Thymus (tissue), 11 donors: ENCODE data around the gene PROC. TPM values are rescaled to one million over a fixed set of nuclear protein-coding genes. Genes with fewer than 3 reads are reported as not detected.
"Not testable (repeated sequence)": the region's sequence is repeated elsewhere in the genome, so short reads cannot be mapped to it uniquely, and the experiment has no call there.

Experiments
- DNase-seq, 9 donors: peaks; one replicate each; pipeline ENCODE4 v3.0.0-alpha.2; 2013; ENCODE audit warnings: low spot score in 9 of 9, low read depth in 6 of 9, missing footprints in 1 of 9
- H3K27ac ChIP-seq, 2 donors: one replicate each; pipeline ENCODE4 v1.5.1; 2013; ENCODE audit warnings: control low read depth in 1 of 2, low read depth in 1 of 2, low read length in 1 of 2, mild to moderate bottlenecking in 1 of 2, moderate library complexity in 1 of 2
- H3K27me3 ChIP-seq, 2 donors: one replicate each; pipeline ENCODE4 v1.5.1; 2013; ENCODE audit warnings: low read length in 1 of 2; ENCODE audit not compliant: control insufficient read depth in 2 of 2, insufficient read depth in 1 of 2
- H3K36me3 ChIP-seq, 2 donors: one replicate each; pipeline ENCODE4 v1.5.1; 2013; ENCODE audit warnings: low read length in 1 of 2, mild to moderate bottlenecking in 1 of 2, moderate library complexity in 1 of 2; ENCODE audit not compliant: control insufficient read depth in 2 of 2, insufficient read depth in 2 of 2
- H3K4me1 ChIP-seq, 2 donors: one replicate each; pipeline ENCODE4 v1.5.1; 2013; ENCODE audit warnings: low read length in 2 of 2; ENCODE audit not compliant: control insufficient read depth in 2 of 2, insufficient read depth in 2 of 2
- H3K4me3 ChIP-seq, 2 donors: one replicate each; pipeline ENCODE4 v1.5.1; 2013; ENCODE audit warnings: low read length in 2 of 2, control low read depth in 1 of 2, mild to moderate bottlenecking in 1 of 2
- H3K9me3 ChIP-seq, 2 donors: one replicate each; pipeline ENCODE4 v1.5.1; 2013; ENCODE audit warnings: low read length in 1 of 2, mild to moderate bottlenecking in 1 of 2; ENCODE audit not compliant: control insufficient read depth in 2 of 2, insufficient read depth in 1 of 2
- WGBS: extraction: QIAGEN DNeasy Blood & Tissue Kit; methylation state at CpG from one replicate; pipeline ENCODE4 v1.1.7; 2013; 5-methylcytosine and 5-hydroxymethylcytosine counted together
- polyA plus RNA-seq: library from polyadenylated mRNA; stranded (reverse); fragments of 200-250 nt; gene quantifications from one replicate; pipeline ENCODE4 v1.2.3, GENCODE V29; 2013
- total RNA-seq: library from RNA; stranded (reverse); fragments of 120-200 nt; gene quantifications from one replicate; pipeline ENCODE4 v1.2.4, GENCODE V29; 2013
- donor health status: healthy.

The PROC gene
- total and polyA plus RNA-seq, 2 donors, result 0.71 to 2.5 TPM

DNA sequence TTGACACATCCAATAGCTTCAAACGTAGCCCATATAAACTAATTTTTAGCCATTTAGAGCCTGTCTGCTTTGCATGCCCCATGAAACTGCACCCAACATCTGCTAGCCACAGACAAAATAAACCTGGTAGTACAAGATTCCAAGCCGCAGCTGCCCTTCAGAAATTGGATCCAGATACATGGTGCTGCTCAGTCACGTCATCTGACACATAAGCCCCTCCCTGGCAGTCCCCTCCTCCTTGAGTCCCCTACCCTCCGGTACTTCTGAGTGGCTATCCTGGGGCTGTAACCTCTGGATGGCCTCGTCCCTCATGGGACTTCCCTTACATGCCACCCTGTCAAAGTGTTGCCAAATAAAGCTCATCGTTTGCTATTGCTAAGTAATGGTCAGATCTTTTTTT is 33.8 kb downstream of the PROC start:
- no peak for DNase-seq
- WGBS, result 96% methylated on average over 6 of the region's 6 CpGs

DNA sequence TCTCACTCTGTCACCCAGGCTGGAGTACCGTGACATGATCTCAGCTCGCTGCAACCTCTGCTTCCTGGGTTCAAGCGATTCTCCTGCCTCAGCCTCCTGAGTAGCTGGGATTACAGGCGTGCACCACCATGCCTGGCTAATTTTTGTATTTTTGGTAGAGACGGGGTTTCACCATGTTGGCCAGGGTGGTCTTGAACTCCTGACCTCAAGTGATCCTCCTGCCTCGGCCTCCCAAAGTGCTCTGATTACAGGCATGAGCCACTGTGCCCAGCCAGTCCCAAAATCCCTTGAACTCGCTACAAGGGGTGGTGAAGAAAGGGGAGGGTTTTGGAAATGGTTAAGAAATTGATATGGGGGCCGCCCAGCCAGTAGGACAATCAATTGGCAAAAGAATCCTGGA is 34.2 kb downstream of the PROC start:
- DNase-seq, H3K36me3 ChIP-seq: not testable (repeated sequence)
- WGBS, result 95% methylated on average over 8 of the region's 8 CpGs

More for the DNA sequence above, 33.8 kb downstream of the PROC start:
- H3K27me3 ChIP-seq, result no peaks in the 10 kb centered on the region
- H3K9me3 ChIP-seq, result no peaks in the 10 kb centered on the region
- H3K4me3 ChIP-seq, result no peak overlapping the region
- no peaks in the 10 kb centered on the region for H3K4me1 ChIP-seq
- no peak overlapping the region for H3K27ac ChIP-seq
- no peaks in the 10 kb centered on the region for H3K36me3 ChIP-seq

DNA sequence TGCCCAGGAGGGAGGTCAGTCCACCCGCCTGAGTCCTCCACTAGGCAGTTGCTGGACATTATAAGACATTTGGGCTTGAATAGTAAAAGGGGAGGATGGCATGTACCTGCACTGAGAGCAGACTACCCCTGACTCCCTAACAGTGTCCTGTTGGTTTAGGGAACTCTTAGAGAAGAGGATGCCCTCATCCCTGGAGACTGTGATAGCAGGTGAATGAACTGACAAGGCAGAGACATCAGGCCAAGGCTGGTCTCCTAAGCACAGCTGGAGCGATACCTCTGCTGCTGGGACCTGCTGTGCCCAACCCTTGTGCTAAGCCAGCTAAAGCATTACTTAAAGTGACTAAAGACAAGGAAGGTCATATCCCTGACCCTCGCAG is 34.8 kb downstream of the PROC start:
- no peaks in the 10 kb centered on the region for H3K27me3 ChIP-seq
- no peaks in the 10 kb centered on the region for H3K36me3 ChIP-seq
- no peak overlapping the region for H3K27ac ChIP-seq
- no peaks in the 10 kb centered on the region for H3K9me3 ChIP-seq
- no peaks in the 10 kb centered on the region for H3K4me1 ChIP-seq
- no peak overlapping the region for H3K4me3 ChIP-seq
- DNase-seq, result no peak
- WGBS, result 96% methylated on average over 3 of the region's 3 CpGs

More for the DNA sequence above, 34.2 kb downstream of the PROC start:
- not testable (repeated sequence) for H3K27me3 ChIP-seq, H3K4me1 ChIP-seq, H3K27ac ChIP-seq, H3K4me3 ChIP-seq, H3K9me3 ChIP-seq

DNA sequence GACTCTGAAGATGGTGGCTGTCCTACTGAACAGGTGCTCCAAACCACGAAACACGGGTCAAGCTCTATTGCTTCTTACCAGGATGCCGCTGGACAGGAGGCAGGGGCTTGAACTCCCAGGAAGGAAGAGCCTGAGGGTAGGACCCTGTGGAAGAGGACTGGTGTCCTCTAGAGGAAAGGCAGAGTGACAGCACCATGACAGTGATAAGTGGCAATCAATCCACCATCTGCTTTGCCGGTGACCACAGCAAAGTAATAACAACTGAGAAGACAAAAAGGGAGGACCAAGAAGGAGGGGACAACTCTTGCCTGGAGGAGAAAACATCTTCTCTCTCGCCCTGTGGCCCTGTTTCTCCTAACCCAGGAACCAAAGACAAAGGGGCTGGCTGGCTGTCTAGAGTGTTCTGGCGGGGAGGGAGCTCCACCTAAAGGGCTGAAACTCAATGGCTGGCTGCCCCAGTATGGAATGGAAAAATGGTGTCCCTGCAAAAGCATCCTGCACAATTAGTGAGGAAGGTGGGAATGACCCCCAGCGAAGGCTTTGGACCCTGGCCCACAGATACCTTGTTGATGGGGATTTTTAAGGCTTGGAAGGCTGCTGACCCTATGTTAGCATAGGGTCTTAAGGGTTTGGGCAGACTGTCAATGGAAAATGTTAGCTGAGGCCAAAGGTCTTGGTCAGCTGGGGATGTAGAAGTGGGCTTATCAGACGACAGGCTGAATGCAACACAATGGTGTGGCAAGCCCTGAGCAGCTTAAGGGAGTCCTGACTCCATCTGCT is 35.4 kb downstream of the PROC start:
- Histone ChIP-seq H3K4me3 (no peak overlapping the region), H3K27me3 (no peaks in the 10 kb centered on the region), H3K36me3 (no peaks in the 10 kb centered on the region), H3K9me3 (no peaks in the 10 kb centered on the region), H3K4me1 (no peaks in the 10 kb centered on the region), H3K27ac (no peak overlapping the region)
- DNase-seq, result peak in 1 of 9 donors; percentile 9
- 93% methylated on average over 8 of the region's 8 CpGs for WGBS

DNA sequence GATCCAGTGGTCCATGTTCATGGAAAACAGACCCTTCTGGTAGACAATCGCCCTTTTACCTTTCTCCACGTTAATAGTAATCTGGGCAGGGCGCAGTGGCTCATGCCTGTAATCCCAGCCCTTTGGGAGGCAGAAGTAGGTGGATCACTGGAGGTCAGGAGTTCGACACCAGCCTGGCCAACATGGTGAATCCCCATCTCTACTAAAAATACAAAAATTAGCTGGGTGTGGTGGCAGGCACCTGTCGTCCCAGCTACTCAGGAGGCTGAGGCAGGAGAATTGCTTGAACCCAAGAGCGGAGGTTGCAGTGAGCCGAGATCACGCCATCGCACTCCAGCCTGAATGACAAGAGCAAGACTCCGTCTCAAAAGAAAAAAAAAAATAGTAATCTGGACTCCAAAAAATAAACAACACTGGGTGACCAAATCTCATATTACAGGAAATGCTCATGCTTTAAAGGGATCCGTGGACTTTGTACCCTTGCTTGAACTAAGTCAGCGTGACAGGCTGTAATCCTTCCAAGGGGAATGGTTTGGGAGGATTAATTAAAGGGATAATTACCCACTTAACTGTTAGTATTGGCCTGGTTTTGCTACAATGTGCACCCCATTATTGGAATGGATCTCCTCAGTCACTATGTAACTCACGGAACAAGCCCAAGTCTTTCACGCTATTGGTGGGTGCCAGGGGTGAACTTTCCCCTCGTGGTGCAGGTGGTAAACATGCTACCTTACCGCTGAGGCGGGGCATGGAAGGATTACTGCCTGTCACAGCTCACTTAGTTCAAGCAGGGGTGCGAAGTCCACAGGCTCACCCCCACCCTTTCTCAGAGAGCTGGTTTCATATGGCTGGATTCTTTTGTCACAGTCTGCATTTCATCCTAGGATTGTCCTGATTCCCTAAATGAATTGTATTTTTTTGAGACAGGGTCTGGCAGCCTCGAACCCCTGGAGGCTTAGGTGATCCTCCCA is 36.7 kb downstream of the PROC start:
- Histone ChIP-seq H3K27ac (no peak overlapping the region), H3K4me1 (no peaks in the 10 kb centered on the region), H3K9me3 (no peaks in the 10 kb centered on the region), H3K27me3 (no peaks in the 10 kb centered on the region), H3K36me3 (no peaks in the 10 kb centered on the region), H3K4me3 (no peak overlapping the region)
- DNase-seq, result no peak
- 97% methylated on average over 19 of the region's 19 CpGs for WGBS

DNA sequence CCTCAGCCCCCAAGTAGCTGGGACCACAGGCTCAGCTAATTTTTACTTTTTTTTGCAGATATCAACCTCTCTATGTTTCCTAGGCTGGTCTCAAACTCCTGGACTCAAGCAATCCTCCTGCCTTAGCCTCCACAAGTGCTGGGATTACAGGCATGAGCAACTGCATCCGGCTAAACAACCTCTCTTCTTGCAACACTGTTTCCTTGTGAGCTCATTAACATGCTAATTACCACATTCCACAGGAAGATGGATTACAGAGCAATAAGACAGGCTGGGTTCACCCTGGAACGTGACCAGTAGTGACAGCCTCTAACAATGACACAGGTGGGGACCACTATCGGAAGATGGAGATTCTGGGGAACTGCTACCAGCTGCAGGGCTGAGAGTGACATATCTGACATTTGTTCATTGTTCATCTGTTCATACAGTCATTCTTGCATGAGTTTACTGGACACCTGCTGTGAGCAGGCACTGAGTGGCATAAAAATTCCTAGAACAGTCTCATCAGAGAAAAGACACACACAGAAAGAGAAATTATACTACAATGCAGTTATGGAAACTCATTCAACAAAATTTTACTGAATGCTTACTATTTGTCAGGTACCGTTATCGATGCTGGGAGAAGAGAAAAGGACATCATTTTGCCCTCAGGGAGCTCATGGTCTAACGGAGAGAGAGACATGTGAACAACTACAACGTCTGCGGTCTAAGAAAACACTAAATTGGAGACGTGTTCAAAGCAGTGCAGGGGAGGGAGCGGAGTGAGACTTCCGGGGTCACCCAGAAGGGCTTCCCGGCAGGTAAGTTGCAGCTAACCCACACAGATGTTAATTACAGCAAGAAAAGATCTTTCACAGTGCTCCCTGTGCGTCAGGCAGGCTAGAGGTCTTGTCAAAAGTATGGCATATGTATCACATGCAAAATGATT is 37.6 kb downstream of the PROC start:
- DNase-seq, result no peak
- Histone ChIP-seq H3K27ac (no peak overlapping the region), H3K4me3 (no peak overlapping the region), H3K36me3 (no peaks in the 10 kb centered on the region), H3K4me1 (no peaks in the 10 kb centered on the region), H3K9me3 (no peaks in the 10 kb centered on the region), H3K27me3 (no peaks in the 10 kb centered on the region)
- 97% methylated on average over 13 of the region's 13 CpGs for WGBS

DNA sequence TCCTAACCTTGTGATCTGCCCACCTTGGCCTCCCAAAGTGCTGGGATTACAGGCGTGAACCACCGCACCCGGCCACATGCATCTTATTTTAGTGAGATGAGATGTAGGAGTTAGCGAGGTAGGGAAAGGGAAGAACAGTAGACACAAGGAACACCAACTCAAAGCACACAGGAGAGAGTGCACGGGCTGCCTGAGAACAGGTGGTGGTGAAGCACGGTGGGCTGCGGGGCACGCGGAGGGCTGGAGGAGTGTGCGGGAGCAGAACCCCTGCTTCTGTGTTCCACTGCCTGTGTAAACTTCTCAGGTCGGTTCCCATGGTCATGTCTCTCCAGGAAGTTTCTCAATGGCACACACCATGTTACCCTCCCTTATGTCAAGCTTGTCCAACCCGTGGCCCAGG is 38.7 kb downstream of the PROC start:
- Histone ChIP-seq H3K27ac (no peak overlapping the region), H3K4me1 (no peaks in the 10 kb centered on the region), H3K4me3 (no peak overlapping the region), H3K9me3 (no peaks in the 10 kb centered on the region), H3K36me3 (no peaks in the 10 kb centered on the region), H3K27me3 (no peaks in the 10 kb centered on the region)
- DNase-seq, result no peak
- WGBS, result 98% methylated on average over 12 of the region's 12 CpGs

DNA sequence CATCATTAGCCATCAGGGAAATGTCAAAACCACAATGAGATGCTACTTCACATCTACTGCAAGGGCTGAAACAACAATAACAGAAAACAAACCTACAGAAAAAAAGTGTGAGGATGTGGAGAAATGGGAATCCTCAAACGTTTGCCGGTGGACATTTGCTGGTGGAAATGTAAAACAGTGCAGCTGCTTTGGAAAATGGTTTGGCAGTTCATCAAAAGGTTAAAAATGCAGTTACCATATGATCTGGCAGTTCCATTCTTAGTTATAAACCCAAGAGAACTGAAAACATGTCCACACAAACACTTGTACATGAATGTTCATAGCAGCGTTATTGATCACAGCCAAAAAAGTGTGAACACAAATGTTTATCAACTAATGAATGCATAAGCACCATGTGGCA is 44.2 kb downstream of the PROC start:
- Histone ChIP-seq H3K27me3 (no peaks in the 10 kb centered on the region), H3K4me3 (no peak overlapping the region), H3K4me1 (no peaks in the 10 kb centered on the region), H3K36me3 (peaks cover 0 to 4% of the 10 kb centered on the region in 2 donors), H3K27ac (no peak overlapping the region), H3K9me3 (no peaks in the 10 kb centered on the region)
- DNase-seq, result no peak
- WGBS, result 90% methylated on average over 3 of the region's 3 CpGs
